ENCODE data around the gene B3GNT3.

The B3GNT3 gene

DNA sequence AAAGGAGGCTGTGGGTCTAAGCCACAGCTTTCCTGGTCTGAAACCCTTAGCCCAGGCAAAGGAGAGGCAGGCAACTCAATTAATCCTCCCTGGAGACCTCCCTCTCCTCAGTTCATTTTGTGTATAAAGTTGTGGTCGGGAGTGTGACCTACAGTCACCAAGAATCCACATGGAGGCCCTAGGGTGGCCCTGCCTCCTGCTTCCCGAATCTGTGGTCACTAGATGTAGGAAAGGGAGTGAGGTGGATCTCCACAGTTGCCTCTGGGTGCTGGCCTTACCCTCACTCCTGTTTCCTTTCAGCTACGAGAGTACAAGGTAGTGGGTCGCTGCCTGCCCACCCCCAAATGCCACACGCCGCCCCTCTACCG, 66.0 kb downstream of the B3GNT3 start:
- no peak for DNase-seq (ENCODE audit: low spot score)

DNA sequence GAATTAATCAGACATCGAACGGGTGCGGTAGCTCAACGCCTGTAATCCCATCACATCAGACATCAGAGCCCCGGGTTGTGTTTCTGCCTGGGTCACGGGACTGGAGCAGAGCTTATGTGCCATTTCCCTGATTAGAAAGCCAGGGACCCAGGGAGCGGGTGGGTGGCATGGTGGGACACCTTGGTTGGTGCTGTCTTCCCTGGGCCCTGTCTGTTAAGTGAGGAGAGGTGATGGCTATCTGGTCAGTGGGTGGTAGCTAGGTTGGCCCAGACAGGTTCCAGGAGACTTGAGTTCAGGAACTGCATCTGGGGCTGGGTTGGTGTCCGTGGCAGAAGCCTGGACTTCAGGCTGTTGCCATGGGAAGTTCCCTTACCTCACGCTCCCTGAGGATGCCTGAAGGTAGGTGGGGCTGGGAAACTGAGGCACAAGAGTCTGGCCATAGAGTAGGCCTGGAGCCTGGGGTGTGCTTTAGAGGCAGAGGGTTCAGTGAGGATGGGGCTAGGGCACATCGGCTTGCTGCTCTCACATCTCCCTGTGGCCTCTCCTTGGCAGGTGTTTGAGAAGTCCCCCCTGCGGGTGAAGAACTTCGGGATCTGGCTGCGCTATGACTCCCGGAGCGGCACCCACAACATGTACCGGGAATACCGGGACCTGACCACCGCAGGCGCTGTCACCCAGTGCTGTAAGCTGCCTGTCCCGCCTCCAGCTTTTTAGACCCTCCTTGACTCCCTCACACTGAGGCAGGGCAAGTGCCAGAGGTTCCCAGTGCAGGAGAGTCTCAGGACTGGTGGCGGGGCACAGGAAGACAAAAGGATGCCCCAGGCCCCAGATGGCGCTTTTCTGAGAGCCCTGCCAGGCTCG, 66.8 kb downstream of the B3GNT3 start:
- no peak for DNase-seq (ENCODE audit: low spot score)

GRCh38 chr19:17862711-17863519, 68.0 kb downstream of the B3GNT3 start:
- no peak for DNase-seq (ENCODE audit: low spot score)

All from SW480 (cell line).